DMS114 treated with DMSO at 0.1 percent for 48 hours (cell line): Measurements from ENCODE around the gene CLOCK.

Experiments
- DNase-seq: peaks from one replicate; lab custom pipeline; 2025; ENCODE audit not compliant: unreplicated experiment; lab: John Stamatoyannopoulos, UW

CLOCK gene

GRCh38 chr4:55483315-55483714 lies 63.4 kb downstream of the CLOCK start:
- DNase-seq = no peak

GRCh38 chr4:55475394-55476243 lies 71.1 kb downstream of the CLOCK start:
- DNase-seq = no peak

- DNase-seq = no peak
These were observed 76.7 kb downstream of the CLOCK start for GRCh38 chr4:55469979-55470378.

GRCh38 chr4:55468724-55469123 lies 78.0 kb downstream of the CLOCK start:
- no peak for DNase-seq

GRCh38 chr4:55466001-55466400 lies 80.7 kb downstream of the CLOCK start:
- no peak for DNase-seq

- no peak for DNase-seq
These were observed 88.1 kb downstream of the CLOCK start for GRCh38 chr4:55458611-55459010.

GRCh38 chr4:55458164-55458563 lies 88.5 kb downstream of the CLOCK start:
- DNase-seq = no peak

- no peak for DNase-seq
These were observed 96.1 kb downstream of the CLOCK start for GRCh38 chr4:55450566-55450965.

- DNase-seq = no peak
These were observed 98.9 kb downstream of the CLOCK start for GRCh38 chr4:55447831-55448230.

GRCh38 chr4:55447108-55447708 lies 99.5 kb downstream of the CLOCK start:
- DNase-seq = no peak

- no peak for DNase-seq
These were observed 100.2 kb downstream of the CLOCK start for GRCh38 chr4:55446578-55446922.

- no peak for DNase-seq
These were observed 100.7 kb downstream of the CLOCK start for GRCh38 chr4:55445921-55446577.

- DNase-seq = peak; percentile 6
These were observed 101.9 kb downstream of the CLOCK start for GRCh38 chr4:55444827-55445226.

GRCh38 chr4:55442541-55442940 lies 104.2 kb downstream of the CLOCK start:
- no peak for DNase-seq

- DNase-seq = no peak
These were observed 105.9 kb downstream of the CLOCK start for GRCh38 chr4:55440786-55441185.

GRCh38 chr4:55439023-55439422 lies 107.7 kb downstream of the CLOCK start:
- no peak for DNase-seq

GRCh38 chr4:55438314-55438713 lies 108.4 kb downstream of the CLOCK start:
- DNase-seq = no peak

GRCh38 chr4:55437823-55438222 lies 108.9 kb downstream of the CLOCK start:
- DNase-seq = no peak

GRCh38 chr4:55437356-55437796 lies 109.3 kb downstream of the CLOCK start:
- DNase-seq = no peak

- DNase-seq = no peak
These were observed 111.4 kb downstream of the CLOCK start for GRCh38 chr4:55435141-55435841.

GRCh38 chr4:55431710-55432336 lies 114.9 kb downstream of the CLOCK start:
- DNase-seq = no peak
